ENCODE results near the gene ITGA1. TPM values are rescaled to one million over a fixed set of nuclear protein-coding genes. Genes with fewer than 3 reads are reported as not detected.

ITGA1 gene
- total and polyA plus RNA-seq, 2 of the 13 experiments (the other 11 are each of a cell fraction or from before 2014, with no cell fraction given): 23.1 to 28.6 TPM

DNA sequence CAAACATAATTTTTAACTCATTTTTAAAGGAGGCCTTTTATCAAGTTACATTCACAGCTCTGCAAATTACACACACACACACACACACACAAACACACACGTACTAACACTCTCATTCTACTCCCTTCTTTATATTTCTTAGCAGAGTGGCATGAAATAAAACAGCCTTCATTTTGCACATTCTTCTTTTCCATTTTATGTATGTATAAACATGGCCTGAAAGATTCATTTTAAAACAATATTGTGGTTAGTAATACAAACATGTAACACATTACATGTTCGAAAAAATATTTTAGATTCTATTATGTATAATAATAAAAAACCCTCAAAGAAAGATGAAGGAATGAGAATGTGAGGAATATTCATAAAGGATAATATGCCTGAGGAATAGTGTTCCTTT, 115.4 kb downstream of the ITGA1 start:
- Histone ChIP-seq H3K27ac (ENCODE audit: extremely low read length, insufficient read depth, low read length) (no peak overlapping the region), H3K4me3 (replicated peaks in 1 of 3; ENCODE audit: insufficient read depth in 1 of 3, low read depth in 2 of 3, low read length in 3 of 3) (no peak overlapping the region), H3K9me3 (ENCODE audit: low read length) (no peaks in the 10 kb centered on the region), H3K9ac (ENCODE audit: insufficient read depth, low read depth, low read length) (no peak overlapping the region), H4K20me1 (ENCODE audit: insufficient read depth, low read length) (no peaks in the 10 kb centered on the region), H2AFZ (ENCODE audit: low read length) (no peak overlapping the region), H3K27me3 (ENCODE audit: control insufficient read depth in 1 of 2, insufficient read depth in 2 of 2, low read length in 2 of 2) (no peaks in the 10 kb centered on the region), H3K4me1 (ENCODE audit: insufficient read depth, low read length) (no peaks in the 10 kb centered on the region), H3K79me2 (ENCODE audit: insufficient read depth, low read length) (no peaks in the 10 kb centered on the region), H3K4me2 (ENCODE audit: low read depth, low read length) (no peak overlapping the region), H3K36me3 (replicated peaks in 1 of 2; ENCODE audit: control insufficient read depth in 1 of 2, insufficient read depth in 2 of 2, low read length in 2 of 2) (peaks cover 0 to 5% of the 10 kb centered on the region in 2 experiments; a peak in 3 of 5 replicates)
- intact Hi-C loops (cut with micrococcal nuclease; ENCODE audit: unreplicated experiment) (no loop called here), in situ Hi-C loops (cut with HindIII; ENCODE audit: extremely low pct_ligation_motif_present, low pct_unique_long_range_greater_than_20kb) (no loop called here)
- no TSS peak for BruUV-seq (replicated peaks)
- ChIA-PET CTCF (ENCODE audit: low intra/inter-chr PET ratio, low total read pairs) (no interaction called here), POLR2A (no interaction called here)
- no peak for FAIRE-seq
- DNase-seq (ENCODE audit: low spot score): no peak
- TF ChIP-seq NR2F1 (CRISPR knock-in tag; IDR thresholded peaks at IDR 0.05) (no peak), MTA1 (CRISPR knock-in tag; IDR thresholded peaks at IDR 0.05; ENCODE audit: borderline replicate concordance) (no peak), KAT8 (CRISPR knock-in tag; IDR thresholded peaks at IDR 0.05) (no peak), HHEX (CRISPR knock-in tag; IDR thresholded peaks at IDR 0.05) (no peak), HMGA1 (CRISPR knock-in tag; conservative IDR thresholded peaks at IDR 0.05) (no peak)
- TF ChIP-seq, protein P1, sequence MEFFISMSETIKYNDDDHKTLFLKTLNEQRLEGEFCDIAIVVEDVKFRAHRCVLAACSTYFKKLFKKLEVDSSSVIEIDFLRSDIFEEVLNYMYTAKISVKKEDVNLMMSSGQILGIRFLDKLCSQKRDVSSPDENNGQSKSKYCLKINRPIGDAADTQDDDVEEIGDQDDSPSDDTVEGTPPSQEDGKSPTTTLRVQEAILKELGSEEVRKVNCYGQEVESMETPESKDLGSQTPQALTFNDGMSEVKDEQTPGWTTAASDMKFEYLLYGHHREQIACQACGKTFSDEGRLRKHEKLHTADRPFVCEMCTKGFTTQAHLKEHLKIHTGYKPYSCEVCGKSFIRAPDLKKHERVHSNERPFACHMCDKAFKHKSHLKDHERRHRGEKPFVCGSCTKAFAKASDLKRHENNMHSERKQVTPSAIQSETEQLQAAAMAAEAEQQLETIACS (CRISPR knock-in tag; IDR thresholded peaks at IDR 0.05): no peak
- TF ChIP-seq, protein P2, sequence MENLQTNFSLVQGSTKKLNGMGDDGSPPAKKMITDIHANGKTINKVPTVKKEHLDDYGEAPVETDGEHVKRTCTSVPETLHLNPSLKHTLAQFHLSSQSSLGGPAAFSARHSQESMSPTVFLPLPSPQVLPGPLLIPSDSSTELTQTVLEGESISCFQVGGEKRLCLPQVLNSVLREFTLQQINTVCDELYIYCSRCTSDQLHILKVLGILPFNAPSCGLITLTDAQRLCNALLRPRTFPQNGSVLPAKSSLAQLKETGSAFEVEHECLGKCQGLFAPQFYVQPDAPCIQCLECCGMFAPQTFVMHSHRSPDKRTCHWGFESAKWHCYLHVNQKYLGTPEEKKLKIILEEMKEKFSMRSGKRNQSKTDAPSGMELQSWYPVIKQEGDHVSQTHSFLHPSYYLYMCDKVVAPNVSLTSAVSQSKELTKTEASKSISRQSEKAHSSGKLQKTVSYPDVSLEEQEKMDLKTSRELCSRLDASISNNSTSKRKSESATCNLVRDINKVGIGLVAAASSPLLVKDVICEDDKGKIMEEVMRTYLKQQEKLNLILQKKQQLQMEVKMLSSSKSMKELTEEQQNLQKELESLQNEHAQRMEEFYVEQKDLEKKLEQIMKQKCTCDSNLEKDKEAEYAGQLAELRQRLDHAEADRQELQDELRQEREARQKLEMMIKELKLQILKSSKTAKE (CRISPR knock-in tag; IDR thresholded peaks at IDR 0.05; ENCODE audit: borderline replicate concordance): no peak
- no peak for ATAC-seq
- WGBS (ENCODE audit: low lambda C conversion rate): 91% methylated on average over 2 of the region's 2 CpGs

All from HepG2 (cell line).